NT2/D1 (cell line): ENCODE measurements around the gene SPPL2B.

Experiments
- DNase-seq: peaks from one replicate; pipeline ENCODE4 v3.0.0-alpha.2; 2011; ENCODE audit warnings: low read depth, low spot score
- H3K27me3 ChIP-seq: 2 replicates; pipeline ENCODE4 v1.6.0; 2011; ENCODE audit warnings: mild to moderate bottlenecking; ENCODE audit not compliant: insufficient read length, insufficient read depth
- H3K36me3 ChIP-seq: 2 replicates; pipeline ENCODE4 v1.6.1; 2011; ENCODE audit warnings: mild to moderate bottlenecking, low read length, mixed read lengths; ENCODE audit not compliant: insufficient read depth, insufficient read length
- H3K4me1 ChIP-seq: 2 replicates; pipeline ENCODE4 v1.5.1; 2011; ENCODE audit not compliant: insufficient read depth, insufficient read length
- H3K4me3 ChIP-seq: 2 replicates; pipeline ENCODE4 v1.5.1; 2011; ENCODE audit warnings: low read depth; ENCODE audit not compliant: insufficient read length
- H3K9ac ChIP-seq: 2 replicates; pipeline ENCODE4 v1.6.0; 2011; ENCODE audit warnings: low read depth; ENCODE audit not compliant: insufficient read length
- H3K9me3 ChIP-seq: 2 replicates; pipeline ENCODE4 v1.5.1; 2011; ENCODE audit warnings: mild to moderate bottlenecking, low read length; ENCODE audit not compliant: insufficient read depth
- SUZ12 ChIP-seq: IDR thresholded peaks from 2 replicates; pipeline ENCODE4 v1.6.1; 2011; ENCODE audit not compliant: insufficient read length, insufficient read depth; ENCODE audit errors: extremely low read depth
- YY1 ChIP-seq: IDR thresholded peaks from 2 replicates; pipeline ENCODE4 v1.6.1; 2011; ENCODE audit not compliant: insufficient read length, insufficient read depth
- ZNF274 ChIP-seq: IDR thresholded peaks from 2 replicates; pipeline ENCODE4 v1.6.1; 2011; ENCODE audit warnings: mild to moderate bottlenecking, low read depth, low read length

The SPPL2B gene

DNA sequence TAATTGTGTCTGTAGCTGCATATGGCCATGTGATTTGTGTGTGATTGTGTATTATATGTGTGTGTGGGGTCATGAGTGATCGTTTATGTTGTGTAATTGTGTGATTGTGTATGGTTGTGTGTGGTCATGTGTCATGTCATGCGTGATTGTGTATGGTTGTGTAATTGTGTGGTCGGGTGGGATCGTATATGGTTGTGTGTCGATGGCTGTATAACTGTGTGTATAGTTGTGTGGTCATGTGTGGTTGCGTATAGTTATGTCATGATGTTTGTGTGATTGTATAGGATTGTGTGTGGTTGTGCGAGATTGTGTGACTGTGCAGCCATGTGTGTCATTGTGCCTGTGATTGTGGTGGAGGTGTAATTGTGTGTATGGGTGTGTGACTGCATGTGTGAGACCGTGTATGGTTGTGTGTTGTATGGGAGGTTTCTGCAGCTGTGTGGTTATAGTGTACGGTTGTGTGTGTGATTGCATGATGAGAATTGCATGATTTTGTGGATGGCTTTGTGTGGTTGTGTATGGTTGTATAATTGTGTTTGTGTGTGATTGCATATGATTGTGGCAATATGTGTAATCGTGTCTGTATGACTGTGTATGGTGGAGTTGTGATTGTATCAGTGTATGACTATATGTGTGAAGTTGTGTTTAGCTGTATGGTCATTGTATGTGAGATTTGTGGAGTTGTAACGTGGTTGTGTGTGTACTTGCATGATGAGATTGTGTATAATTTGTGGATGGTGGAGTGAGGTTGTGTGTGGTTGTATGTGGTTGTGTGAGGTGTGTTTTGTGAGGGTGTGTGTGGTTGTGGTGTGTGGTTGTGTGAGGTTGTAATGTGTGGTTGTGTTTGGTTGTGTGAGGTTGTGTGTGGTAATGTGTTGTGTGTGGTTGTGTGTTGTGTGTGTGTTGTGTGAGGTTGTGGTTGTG is 33.8 kb downstream of the SPPL2B start:
- no peak overlapping the region for H3K4me3 ChIP-seq
- no peaks in the 10 kb centered on the region for H3K9me3 ChIP-seq
- H3K9ac ChIP-seq: no peak overlapping the region
- H3K36me3 ChIP-seq: no peaks in the 10 kb centered on the region
- TF ChIP-seq YY1 (no peak), ZNF274 (no peak), SUZ12 (no peak)
- peaks cover 7% of the 10 kb centered on the region for H3K4me1 ChIP-seq
- peaks cover 4% of the 10 kb centered on the region for H3K27me3 ChIP-seq
- DNase-seq: no peak

- Histone ChIP-seq H3K9ac (no peak overlapping the region), H3K4me3 (no peak overlapping the region), H3K36me3 (no peaks in the 10 kb centered on the region), H3K27me3 (peaks cover 4% of the 10 kb centered on the region), H3K9me3 (no peaks in the 10 kb centered on the region), H3K4me1 (peaks cover 7% of the 10 kb centered on the region)
- no peak for DNase-seq
- no peak for TF ChIP-seq YY1
- TF ChIP-seq ZNF274: no peak
- TF ChIP-seq SUZ12: no peak
Measured at GRCh38 chr19:2362970-2363300, 34.5 kb downstream of the SPPL2B start.

- H3K4me1 ChIP-seq: peaks cover 7% of the 10 kb centered on the region
- H3K36me3 ChIP-seq: no peaks in the 10 kb centered on the region
- no peaks in the 10 kb centered on the region for H3K9me3 ChIP-seq
- H3K9ac ChIP-seq: no peak overlapping the region
- TF ChIP-seq YY1: no peak
- TF ChIP-seq SUZ12: no peak
- no peak for TF ChIP-seq ZNF274
- DNase-seq: no peak
- H3K27me3 ChIP-seq: peaks cover 4% of the 10 kb centered on the region
- no peak overlapping the region for H3K4me3 ChIP-seq
Measured at GRCh38 chr19:2363419-2363818, 34.9 kb downstream of the SPPL2B start.

- Histone ChIP-seq H3K9me3 (peaks cover 8% of the 10 kb centered on the region; the same call in 1 of the 2 replicates), H3K27me3 (peaks cover 4% of the 10 kb centered on the region), H3K4me3 (no peak overlapping the region), H3K4me1 (peaks cover 5% of the 10 kb centered on the region), H3K9ac (no peak overlapping the region), H3K36me3 (no peaks in the 10 kb centered on the region)
- no peak for DNase-seq
- TF ChIP-seq SUZ12 (no peak), ZNF274 (no peak), YY1 (no peak)
Measured at GRCh38 chr19:2365201-2365970, 36.9 kb downstream of the SPPL2B start.

GRCh38 chr19:2371656-2372055 is 43.2 kb downstream of the SPPL2B start:
- TF ChIP-seq ZNF274 (no peak), YY1 (no peak)
- no peaks in the 10 kb centered on the region for H3K27me3 ChIP-seq
- no peak for DNase-seq

GRCh38 chr19:2372076-2372612 is 43.7 kb downstream of the SPPL2B start:
- H3K36me3 ChIP-seq: no peaks in the 10 kb centered on the region
- no peak overlapping the region for H3K4me3 ChIP-seq
- H3K9me3 ChIP-seq: peaks cover 12% of the 10 kb centered on the region; the same call in 1 of the 2 replicates
- DNase-seq: no peak
- no peak overlapping the region for H3K9ac ChIP-seq
- TF ChIP-seq ZNF274: no peak
- TF ChIP-seq YY1: no peak
- TF ChIP-seq SUZ12: no peak
- no peaks in the 10 kb centered on the region for H3K27me3 ChIP-seq
- H3K4me1 ChIP-seq: peaks cover 3% of the 10 kb centered on the region

More at GRCh38 chr19:2371656-2372055, 43.2 kb downstream of the SPPL2B start:
- Histone ChIP-seq H3K4me3 (no peak overlapping the region), H3K4me1 (peaks cover 3% of the 10 kb centered on the region), H3K36me3 (no peaks in the 10 kb centered on the region), H3K9ac (no peak overlapping the region), H3K9me3 (peaks cover 12% of the 10 kb centered on the region; the same call in 1 of the 2 replicates)

DNA sequence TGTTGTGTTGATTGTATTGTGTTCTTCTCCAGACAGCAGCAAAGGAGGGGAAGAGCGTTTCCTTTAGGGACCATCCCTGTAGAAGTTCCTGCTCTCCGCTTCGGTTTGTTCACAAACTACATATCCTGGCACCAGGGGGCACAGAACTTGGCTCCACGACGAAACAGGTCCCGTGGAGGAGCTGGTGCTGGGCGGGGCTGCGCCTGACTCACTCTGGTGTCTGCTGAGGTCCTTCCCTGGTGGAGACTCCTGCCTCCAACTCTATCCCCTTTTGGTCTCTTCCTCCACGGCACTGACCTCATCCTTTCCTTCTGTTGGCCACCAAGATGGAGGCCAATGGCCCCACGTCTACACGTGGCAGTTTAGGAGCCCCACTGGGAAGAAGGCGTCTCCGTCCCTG is 46.3 kb downstream of the SPPL2B start:
- H3K9ac ChIP-seq: no peak overlapping the region
- H3K9me3 ChIP-seq: peaks cover 15% of the 10 kb centered on the region; the same call in 1 of the 2 replicates
- DNase-seq: no peak
- H3K4me1 ChIP-seq: peaks cover 3% of the 10 kb centered on the region
- no peaks in the 10 kb centered on the region for H3K36me3 ChIP-seq
- H3K27me3 ChIP-seq: no peaks in the 10 kb centered on the region
- no peak for TF ChIP-seq SUZ12
- no peak for TF ChIP-seq YY1
- TF ChIP-seq ZNF274: no peak
- no peak overlapping the region for H3K4me3 ChIP-seq
